GM18861 (cell line): ENCODE results near the gene FBRS.

ENCODE experiments used
- ATAC-seq: cut with Tn5 transposase; IDR thresholded peaks from one replicate; pipeline ENCODE4 v1.9.1; 2021; ENCODE audit not compliant: unreplicated experiment

Gene FBRS

GRCh38 chr16:30641378-30641982 is 16.8 kb upstream of the FBRS start:
- no peak for ATAC-seq

- ATAC-seq: no peak
These were observed 13.8 kb upstream of the FBRS start for GRCh38 chr16:30644334-30644830.

GRCh38 chr16:30645727-30646126 is 12.5 kb upstream of the FBRS start:
- no peak for ATAC-seq

GRCh38 chr16:30647274-30647571 is 11.0 kb upstream of the FBRS start:
- ATAC-seq: no peak

- ATAC-seq: no peak
These were observed 8.4 kb upstream of the FBRS start for GRCh38 chr16:30649725-30650368.

- ATAC-seq: peak; percentile 71
These were observed 7.7 kb upstream of the FBRS start, which contains the start of gene PRR14 for GRCh38 chr16:30650369-30651123. TSS of gene PRR14 (plus strand) at chr16:30650960. CDS start at chr16:30651646, 686 bp downstream.

- peak; percentile 31 for ATAC-seq
These were observed 6.9 kb upstream of the FBRS start for GRCh38 chr16:30651124-30652004.

- no peak for ATAC-seq
These were observed 6.3 kb upstream of the FBRS start for GRCh38 chr16:30652005-30652296.

- ATAC-seq: no peak
These were observed 5.5 kb upstream of the FBRS start for GRCh38 chr16:30652718-30653117.

- no peak for ATAC-seq
These were observed 3.4 kb upstream of the FBRS start for GRCh38 chr16:30654856-30655255.

- no peak for ATAC-seq
These were observed 2.4 kb upstream of the FBRS start for GRCh38 chr16:30655815-30656347.

- no peak for ATAC-seq
These were observed 1.8 kb upstream of the FBRS start for GRCh38 chr16:30656388-30656787.

- ATAC-seq: no peak
These were observed 1.0 kb upstream of the FBRS start for GRCh38 chr16:30656974-30657865.

GRCh38 chr16:30658731-30659506 is 688 bp downstream of the FBRS start:
- ATAC-seq: peak; percentile 23

GRCh38 chr16:30659507-30660423 is 1.5 kb downstream of the FBRS start:
- ATAC-seq: no peak

- no peak for ATAC-seq
These were observed 2.4 kb downstream of the FBRS start for GRCh38 chr16:30660424-30661261.

- no peak for ATAC-seq
These were observed 4.2 kb downstream of the FBRS start for GRCh38 chr16:30662449-30662848.
